DND-41 (cell line): ENCODE data around the gene BCL11A.

Experiments
- EZH2 ChIP-seq: IDR thresholded peaks from 3 replicates; pipeline ENCODE4 v1.6.1; 2012; ENCODE audit warnings: borderline replicate concordance, low read depth, mild to moderate bottlenecking, moderate library complexity, low read length, inconsistent platforms; ENCODE audit not compliant: severe bottlenecking
- TF ChIP-seq, protein P1 (sequence below): IDR thresholded peaks from 2 replicates; pipeline ENCODE4 v1.5.1; 2012; ENCODE audit warnings: borderline replicate concordance, low read length, moderate library complexity, mild to moderate bottlenecking; ENCODE audit not compliant: poor library complexity, severe bottlenecking; ENCODE audit errors: extremely low read depth

DNA sequence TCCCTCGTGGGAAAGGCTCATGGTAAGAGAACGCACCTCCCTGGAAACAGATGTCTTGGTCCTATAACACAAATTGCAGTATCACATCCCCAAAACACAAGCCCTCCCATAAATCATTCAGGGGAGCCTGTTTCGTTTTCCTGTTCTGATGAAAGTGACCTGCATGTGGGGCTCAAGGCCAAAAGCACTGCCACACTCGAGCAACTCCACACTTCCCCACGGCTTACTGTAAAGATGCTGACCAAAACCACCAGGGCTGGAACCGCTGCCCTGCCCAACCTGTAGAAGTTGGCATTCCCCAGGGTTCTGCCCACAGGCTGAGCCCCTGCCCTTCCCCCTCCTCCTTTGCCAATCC lies 139.7 kb downstream of the BCL11A start:
- TF ChIP-seq, protein P1, sequence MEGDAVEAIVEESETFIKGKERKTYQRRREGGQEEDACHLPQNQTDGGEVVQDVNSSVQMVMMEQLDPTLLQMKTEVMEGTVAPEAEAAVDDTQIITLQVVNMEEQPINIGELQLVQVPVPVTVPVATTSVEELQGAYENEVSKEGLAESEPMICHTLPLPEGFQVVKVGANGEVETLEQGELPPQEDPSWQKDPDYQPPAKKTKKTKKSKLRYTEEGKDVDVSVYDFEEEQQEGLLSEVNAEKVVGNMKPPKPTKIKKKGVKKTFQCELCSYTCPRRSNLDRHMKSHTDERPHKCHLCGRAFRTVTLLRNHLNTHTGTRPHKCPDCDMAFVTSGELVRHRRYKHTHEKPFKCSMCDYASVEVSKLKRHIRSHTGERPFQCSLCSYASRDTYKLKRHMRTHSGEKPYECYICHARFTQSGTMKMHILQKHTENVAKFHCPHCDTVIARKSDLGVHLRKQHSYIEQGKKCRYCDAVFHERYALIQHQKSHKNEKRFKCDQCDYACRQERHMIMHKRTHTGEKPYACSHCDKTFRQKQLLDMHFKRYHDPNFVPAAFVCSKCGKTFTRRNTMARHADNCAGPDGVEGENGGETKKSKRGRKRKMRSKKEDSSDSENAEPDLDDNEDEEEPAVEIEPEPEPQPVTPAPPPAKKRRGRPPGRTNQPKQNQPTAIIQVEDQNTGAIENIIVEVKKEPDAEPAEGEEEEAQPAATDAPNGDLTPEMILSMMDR = no peak
- TF ChIP-seq EZH2 = no peak
